ENCODE results near the gene ZNF436.

DNA sequence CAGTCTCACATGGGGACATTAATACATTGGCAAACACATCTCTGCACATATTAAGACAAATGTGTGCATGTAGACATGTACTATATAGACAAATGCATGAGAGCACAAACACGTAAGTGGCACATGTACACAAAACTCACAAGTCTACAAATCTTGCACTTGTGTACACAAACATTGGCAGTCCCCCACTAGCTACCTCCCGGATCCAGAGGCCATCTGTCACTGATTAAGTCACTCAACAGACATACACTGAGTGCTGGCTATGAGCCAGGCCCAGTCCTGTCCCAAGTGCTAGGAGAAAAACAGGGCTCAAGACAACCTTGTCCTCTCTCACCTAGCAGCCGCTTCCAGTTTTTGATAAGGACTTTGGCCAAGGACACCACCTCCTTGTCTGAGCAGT, 47.9 kb upstream of the ZNF436 start:
- TF ChIP-seq POLR2AphosphoS5 (IDR thresholded peaks at IDR 0.05; ENCODE audit: low read depth, low read length) (0 out of 2 replicates have a peak, but pooled peaks have one; percentile 17), SIN3A (IDR thresholded peaks at IDR 0.05; ENCODE audit: borderline replicate concordance, insufficient read depth, low read length) (0 out of 2 replicates have a peak, but pooled peaks have one; percentile 17), TAF1 (IDR thresholded peaks at IDR 0.05; ENCODE audit: borderline replicate concordance, insufficient read depth, low read length) (no peak)
